Skeletal muscle satellite cell (primary cell): ENCODE measurements around the gene ANKEF1.

ENCODE experiments used
- H3K27me3 ChIP-seq: 2 replicates; pipeline ENCODE4 v1.7.0; 2013; ENCODE audit warnings: low read length; ENCODE audit not compliant: control insufficient read depth, insufficient read depth
- H3K36me3 ChIP-seq: 2 replicates; pipeline ENCODE4 v1.7.0; 2013; ENCODE audit warnings: mild to moderate bottlenecking, control low read depth, low read length; ENCODE audit not compliant: insufficient read depth
- H3K4me1 ChIP-seq: 2 replicates; pipeline ENCODE4 v1.7.0; 2013; ENCODE audit warnings: low read length; ENCODE audit not compliant: control insufficient read depth, insufficient read depth
- H3K4me2 ChIP-seq: 2 replicates; pipeline ENCODE4 v1.7.0; 2013; ENCODE audit warnings: mild to moderate bottlenecking, low read length
- H3K4me3 ChIP-seq: 2 replicates; pipeline ENCODE4 v1.7.0; 2013; ENCODE audit warnings: low read length
- H3K9ac ChIP-seq: 2 replicates; pipeline ENCODE4 v1.7.0; 2013; ENCODE audit warnings: mild to moderate bottlenecking, low read depth, low read length, moderate library complexity
- H3K9me3 ChIP-seq: replicated peaks from 2 replicates; pipeline ENCODE4 v1.7.0; 2013; ENCODE audit warnings: mild to moderate bottlenecking, control low read depth, low read length

Gene ANKEF1

DNA sequence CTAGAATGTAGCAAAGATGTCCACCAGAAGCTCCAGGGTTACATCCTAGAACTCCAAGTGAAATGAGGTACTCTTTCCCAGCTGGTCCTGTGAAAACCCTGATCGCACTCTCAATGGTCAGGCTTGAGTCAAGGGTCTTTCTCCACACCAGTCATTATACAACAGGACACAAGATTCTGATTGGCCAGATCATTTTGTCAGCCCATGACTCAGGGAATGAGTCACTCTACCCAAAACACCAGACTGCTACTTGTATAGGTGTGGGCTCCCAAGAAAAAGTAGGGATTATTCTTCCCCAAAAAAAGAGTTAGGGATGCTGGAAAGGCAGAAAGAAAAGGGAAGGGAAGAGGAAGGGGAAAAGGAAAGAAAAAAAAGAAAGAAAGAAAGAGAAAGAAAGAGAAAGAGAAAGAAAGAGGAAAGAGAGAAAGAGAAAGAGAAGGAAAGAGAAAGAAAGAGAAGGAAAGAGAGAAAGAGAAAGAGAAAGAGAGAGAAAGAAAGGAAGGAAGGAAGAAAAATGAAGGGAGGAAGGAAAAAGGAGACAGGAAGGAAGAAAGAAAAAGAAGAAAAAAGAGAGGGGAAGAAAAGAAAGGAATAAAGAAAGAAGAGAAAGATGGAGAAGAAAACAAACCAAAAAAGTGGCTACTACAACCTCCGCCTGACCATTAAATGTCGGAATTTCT lies 30.5 kb downstream of the ANKEF1 start:
- Histone ChIP-seq H3K4me3 (no peak overlapping the region), H3K4me1 (no peaks in the 10 kb centered on the region), H3K4me2 (no peak overlapping the region), H3K9me3 (no peaks in the 10 kb centered on the region), H3K27me3 (peaks cover 11% of the 10 kb centered on the region), H3K36me3 (no peaks in the 10 kb centered on the region), H3K9ac (no peak overlapping the region)

DNA sequence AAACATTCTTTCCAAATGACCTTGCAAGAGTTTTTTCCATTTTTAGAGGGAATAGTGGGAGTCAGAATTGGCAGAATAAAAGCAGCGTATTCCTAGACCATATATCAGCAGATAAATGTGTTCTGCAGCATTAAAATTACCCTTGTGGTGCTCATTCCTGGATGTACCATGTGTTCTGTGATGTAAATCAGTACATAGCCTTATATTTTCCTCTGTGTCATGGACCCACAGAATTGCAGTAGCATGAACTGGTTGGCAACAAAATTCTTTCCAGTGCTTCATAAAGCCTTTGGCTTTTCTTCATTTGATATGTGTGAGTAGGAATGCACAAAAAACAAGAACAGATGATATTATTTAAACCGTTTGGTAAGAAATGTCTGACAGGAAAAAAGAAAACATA lies 32.5 kb downstream of the ANKEF1 start:
- no peaks in the 10 kb centered on the region for H3K36me3 ChIP-seq
- no peak overlapping the region for H3K4me3 ChIP-seq
- peaks cover 6% of the 10 kb centered on the region for H3K27me3 ChIP-seq
- H3K9me3 ChIP-seq: no peaks in the 10 kb centered on the region
- H3K9ac ChIP-seq: no peak overlapping the region
- H3K4me1 ChIP-seq: no peaks in the 10 kb centered on the region
- no peak overlapping the region for H3K4me2 ChIP-seq

DNA sequence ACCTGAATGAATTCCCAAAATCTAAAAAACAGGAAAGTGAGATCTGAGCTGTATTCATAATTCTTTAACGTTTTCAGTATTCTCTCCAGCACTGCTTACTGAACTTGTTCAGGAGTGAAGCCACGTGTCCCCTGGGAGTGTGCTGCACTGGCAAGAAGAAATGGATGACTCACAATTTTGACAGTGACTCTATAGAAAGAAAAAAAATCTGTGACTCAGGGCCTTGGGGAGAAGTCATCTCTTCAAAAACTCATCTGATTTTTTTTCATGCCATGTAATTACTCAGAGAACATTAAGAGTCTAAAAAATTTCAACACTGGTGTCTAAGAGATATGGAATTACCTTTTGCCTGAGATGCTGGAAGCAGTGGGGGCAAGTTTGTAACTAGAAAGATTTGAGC lies 39.7 kb downstream of the ANKEF1 start:
- H3K4me1 ChIP-seq: peaks cover 16% of the 10 kb centered on the region
- H3K9ac ChIP-seq: no peak overlapping the region
- no peaks in the 10 kb centered on the region for H3K27me3 ChIP-seq
- H3K4me3 ChIP-seq: no peak overlapping the region
- H3K36me3 ChIP-seq: no peaks in the 10 kb centered on the region
- H3K4me2 ChIP-seq: peak overlapping the region; percentile 53
- H3K9me3 ChIP-seq: no peaks in the 10 kb centered on the region

DNA sequence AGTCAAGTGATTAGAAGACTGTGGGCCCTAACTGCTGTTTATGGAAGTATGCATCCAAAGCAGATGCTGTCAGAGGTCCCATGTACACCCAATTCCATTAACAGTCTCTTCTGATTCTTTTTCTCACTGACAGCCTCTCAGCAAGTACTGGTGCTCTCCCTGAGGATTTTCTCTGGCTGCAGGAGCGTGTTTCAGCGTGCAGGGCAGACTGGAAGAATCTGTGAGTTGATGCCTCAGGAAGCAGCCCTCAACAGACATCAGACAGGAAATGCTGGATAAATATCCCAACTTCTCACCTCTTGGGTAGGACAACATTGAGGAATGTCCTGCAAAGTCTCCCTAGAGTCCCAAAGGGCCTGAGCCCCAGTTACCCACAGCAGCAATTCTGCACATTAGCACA lies 40.8 kb downstream of the ANKEF1 start:
- Histone ChIP-seq H3K36me3 (no peaks in the 10 kb centered on the region), H3K9ac (no peak overlapping the region), H3K4me2 (no peak overlapping the region), H3K4me3 (no peak overlapping the region), H3K4me1 (peaks cover 16% of the 10 kb centered on the region), H3K27me3 (no peaks in the 10 kb centered on the region), H3K9me3 (no peaks in the 10 kb centered on the region)

DNA sequence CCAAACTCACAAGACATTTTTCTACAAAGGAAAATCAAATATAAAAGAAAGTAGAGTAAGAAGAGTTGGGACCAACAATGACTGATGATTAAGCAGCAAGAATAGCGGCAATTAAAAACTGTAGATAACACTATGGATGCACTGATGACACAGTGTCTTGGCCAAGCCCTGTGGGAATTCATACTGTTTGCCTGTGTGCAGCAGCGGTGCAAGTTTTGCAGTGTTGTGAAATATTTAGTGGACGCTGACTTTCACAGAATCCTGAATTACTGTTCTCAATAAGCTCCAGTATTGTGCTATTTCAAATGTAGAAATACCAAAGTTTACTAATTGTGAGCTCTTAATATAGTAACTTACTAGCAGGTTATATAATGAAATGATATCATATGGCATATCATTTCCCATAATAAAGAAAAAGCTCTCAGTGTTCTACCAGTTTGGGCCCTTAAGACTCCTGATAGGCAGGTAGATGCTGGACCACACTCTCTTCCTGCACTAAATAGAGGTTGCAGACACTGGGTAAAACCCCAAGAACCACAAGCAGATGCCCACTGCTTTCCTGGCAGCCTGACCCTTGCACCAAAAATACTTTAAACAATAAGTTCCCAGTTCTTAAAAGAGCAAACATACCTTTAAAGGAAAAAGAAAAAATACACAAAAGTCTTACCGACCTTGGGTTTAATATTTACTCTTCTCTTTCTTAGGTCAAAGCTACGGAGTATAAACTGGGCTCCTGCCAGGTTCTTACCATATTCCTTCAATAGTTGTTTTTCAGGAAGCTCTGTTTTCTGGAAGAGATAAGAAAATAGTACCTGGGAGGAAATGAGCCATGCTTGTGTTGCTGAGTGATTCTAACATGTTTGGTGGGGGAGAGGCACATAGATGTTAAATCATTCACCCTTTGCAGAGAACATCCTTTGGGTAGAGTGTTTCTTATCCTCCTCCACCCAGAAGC lies 41.6 kb downstream of the ANKEF1 start:
- Histone ChIP-seq H3K4me2 (no peak overlapping the region), H3K9me3 (no peaks in the 10 kb centered on the region), H3K36me3 (no peaks in the 10 kb centered on the region), H3K4me3 (no peak overlapping the region), H3K27me3 (no peaks in the 10 kb centered on the region), H3K9ac (no peak overlapping the region), H3K4me1 (peaks cover 16% of the 10 kb centered on the region)

DNA sequence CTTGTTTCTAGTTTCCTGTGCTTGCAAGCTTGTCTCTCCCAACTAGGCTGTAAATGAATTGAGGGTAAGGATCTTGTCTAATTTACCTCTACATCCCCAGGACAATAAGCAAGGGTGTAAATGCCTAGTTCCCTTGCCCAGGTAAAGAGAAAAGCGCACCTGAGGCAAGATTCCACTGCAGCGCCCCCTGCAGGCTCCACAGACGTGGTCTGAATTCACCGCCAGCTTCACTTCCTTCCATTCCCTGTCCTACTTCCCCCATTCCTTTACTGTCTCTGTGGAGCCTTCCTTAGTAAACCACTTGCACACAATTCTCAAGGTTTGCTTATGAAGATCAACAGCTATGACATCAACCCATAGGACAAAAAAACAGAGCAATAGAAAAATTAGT lies 42.3 kb downstream of the ANKEF1 start:
- no peaks in the 10 kb centered on the region for H3K9me3 ChIP-seq
- H3K4me2 ChIP-seq: no peak overlapping the region
- no peak overlapping the region for H3K4me3 ChIP-seq
- H3K27me3 ChIP-seq: no peaks in the 10 kb centered on the region
- no peak overlapping the region for H3K9ac ChIP-seq
- H3K4me1 ChIP-seq: peaks cover 16% of the 10 kb centered on the region
- H3K36me3 ChIP-seq: no peaks in the 10 kb centered on the region

DNA sequence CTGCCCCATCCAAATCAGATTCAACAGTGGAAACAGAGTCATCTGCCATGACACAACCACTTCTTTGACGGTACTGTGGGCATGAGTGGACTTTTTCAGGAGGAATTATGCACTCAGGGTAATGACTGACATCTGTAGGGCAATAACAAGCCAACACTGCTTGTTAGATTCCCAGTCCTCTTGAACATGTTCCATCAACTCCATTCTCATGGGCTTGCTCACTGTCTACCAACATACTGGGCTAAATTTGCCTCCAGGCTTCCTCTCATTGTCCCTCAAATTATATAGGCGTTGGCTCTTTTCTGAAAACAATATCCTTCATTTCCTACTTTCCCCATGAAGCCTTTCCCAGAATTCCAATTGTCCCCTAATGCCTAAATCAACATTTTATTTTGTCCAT lies 43.1 kb downstream of the ANKEF1 start:
- no peak overlapping the region for H3K4me3 ChIP-seq
- H3K27me3 ChIP-seq: no peaks in the 10 kb centered on the region
- H3K36me3 ChIP-seq: no peaks in the 10 kb centered on the region
- H3K9ac ChIP-seq: no peak overlapping the region
- H3K4me1 ChIP-seq: peaks cover 16% of the 10 kb centered on the region
- H3K4me2 ChIP-seq: no peak overlapping the region
- H3K9me3 ChIP-seq: no peaks in the 10 kb centered on the region

DNA sequence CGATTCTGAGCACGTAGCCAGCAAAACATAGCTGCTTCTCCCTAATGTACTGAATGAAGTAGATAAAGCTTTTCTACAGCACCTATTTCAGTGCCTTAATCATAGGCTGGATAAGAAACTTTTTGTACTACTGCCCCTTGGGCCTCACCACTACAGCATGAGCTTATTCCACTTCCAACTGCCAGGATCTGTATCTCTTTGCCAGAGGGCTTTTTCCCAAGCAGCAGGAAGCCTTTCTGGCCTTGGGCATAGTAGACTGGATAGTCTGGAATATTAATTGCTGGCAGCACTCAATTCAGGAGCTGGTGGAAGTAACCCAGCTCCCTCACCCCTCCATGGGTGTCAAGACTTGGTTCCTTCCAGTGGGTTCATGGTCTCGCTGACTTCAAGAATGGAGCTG lies 43.6 kb downstream of the ANKEF1 start:
- no peaks in the 10 kb centered on the region for H3K27me3 ChIP-seq
- H3K36me3 ChIP-seq: no peaks in the 10 kb centered on the region
- H3K4me1 ChIP-seq: peaks cover 16% of the 10 kb centered on the region
- H3K9me3 ChIP-seq: no peaks in the 10 kb centered on the region
- H3K9ac ChIP-seq: no peak overlapping the region
- H3K4me2 ChIP-seq: no peak overlapping the region
- H3K4me3 ChIP-seq: no peak overlapping the region

DNA sequence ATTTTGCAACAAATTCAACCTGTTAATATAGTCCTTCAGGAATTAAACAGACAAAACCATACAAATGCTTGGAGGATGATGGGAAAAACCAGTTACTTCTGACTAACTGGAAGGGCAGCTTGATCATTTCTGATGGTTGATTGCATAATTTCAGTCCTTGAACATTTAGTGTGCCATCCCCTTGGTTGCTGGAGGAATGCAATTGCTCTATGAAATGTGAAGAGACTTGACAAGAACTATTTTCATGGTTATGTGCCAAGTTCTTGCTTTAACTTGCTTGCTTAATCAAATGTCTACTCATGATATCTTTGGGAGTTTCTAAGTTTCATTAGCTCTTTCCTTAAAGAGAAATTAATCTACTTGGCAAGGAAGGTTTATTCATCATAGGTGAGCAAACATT lies 45.2 kb downstream of the ANKEF1 start:
- Histone ChIP-seq H3K36me3 (no peaks in the 10 kb centered on the region), H3K4me2 (no peak overlapping the region), H3K9ac (no peak overlapping the region), H3K9me3 (no peaks in the 10 kb centered on the region), H3K4me1 (peaks cover 7% of the 10 kb centered on the region), H3K27me3 (no peaks in the 10 kb centered on the region), H3K4me3 (no peak overlapping the region)

DNA sequence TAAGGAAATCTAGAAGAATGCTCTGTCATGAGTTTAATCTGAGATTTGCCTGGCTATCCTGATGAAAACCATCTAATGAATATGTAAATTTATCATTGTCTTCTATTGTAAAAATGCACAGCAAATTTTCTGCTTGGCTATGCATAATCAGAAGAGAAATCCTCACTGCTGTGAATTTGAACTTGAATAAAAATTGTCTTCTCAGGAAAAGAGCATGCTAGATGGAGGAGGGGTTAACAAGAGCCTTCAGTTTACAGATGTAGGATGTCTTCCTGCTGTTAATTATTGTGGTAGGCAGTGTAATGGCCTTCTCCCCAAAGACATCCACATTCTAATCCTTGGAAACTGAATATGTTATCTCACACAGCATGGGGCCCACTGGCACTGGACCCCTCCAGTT lies 45.8 kb downstream of the ANKEF1 start:
- Histone ChIP-seq H3K4me2 (no peak overlapping the region), H3K4me1 (peaks cover 3% of the 10 kb centered on the region), H3K9ac (no peak overlapping the region), H3K4me3 (no peak overlapping the region), H3K36me3 (no peaks in the 10 kb centered on the region), H3K9me3 (no peaks in the 10 kb centered on the region), H3K27me3 (peaks cover 2% of the 10 kb centered on the region)

DNA sequence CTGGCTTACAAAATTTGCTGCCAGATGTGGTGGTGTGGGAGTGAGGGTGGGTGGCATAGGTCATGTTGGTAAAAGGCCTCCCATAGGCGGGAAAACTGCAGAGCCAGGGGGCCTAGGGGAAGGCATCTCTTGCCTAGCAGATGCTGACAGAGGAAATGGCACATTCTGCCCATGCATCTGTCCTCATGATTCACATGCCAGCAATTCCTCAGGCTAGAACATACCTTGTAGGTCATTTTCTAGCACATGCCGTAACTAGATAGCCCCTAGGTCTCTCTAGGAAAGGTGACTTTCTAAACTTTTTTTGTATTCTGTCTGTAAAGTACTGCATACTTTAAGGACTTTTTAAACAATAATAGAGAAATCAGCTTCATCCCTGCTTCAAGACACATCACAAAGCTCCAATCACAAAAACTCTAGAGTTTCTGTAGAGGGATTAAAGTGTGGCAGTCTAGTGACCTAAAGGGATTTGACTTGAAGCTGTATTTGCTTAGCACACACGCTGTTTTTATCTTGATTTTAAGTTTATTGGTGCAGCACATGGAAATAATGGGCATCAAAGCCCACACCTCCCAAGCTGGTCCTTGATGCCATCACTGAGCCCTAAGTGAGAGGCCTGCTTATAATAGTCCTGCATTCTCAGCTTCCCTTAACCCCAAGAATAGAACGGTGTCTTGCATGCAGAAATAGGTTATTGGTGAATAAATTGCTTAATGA lies 55.2 kb downstream of the ANKEF1 start:
- Histone ChIP-seq H3K9me3 (no peaks in the 10 kb centered on the region), H3K9ac (no peak overlapping the region), H3K36me3 (no peaks in the 10 kb centered on the region), H3K4me3 (no peak overlapping the region), H3K4me1 (peaks cover 9% of the 10 kb centered on the region), H3K4me2 (no peak overlapping the region), H3K27me3 (peaks cover 4% of the 10 kb centered on the region)
